Stimulated activated CD8-positive, alpha-beta memory T cell treated with anti-CD3 and anti-CD28 coated beads, Interleukin-15, amount 100 ng/mL, for 4 hours (primary cell): Measurements from ENCODE around the gene GPRC5B.

Source experiments
- DNase-seq, 2 donors: peaks; one replicate each; pipeline ENCODE4 v3.0.0-alpha.2; 2020; ENCODE audit warnings: low read depth in 2 of 2

Gene GPRC5B

DNA sequence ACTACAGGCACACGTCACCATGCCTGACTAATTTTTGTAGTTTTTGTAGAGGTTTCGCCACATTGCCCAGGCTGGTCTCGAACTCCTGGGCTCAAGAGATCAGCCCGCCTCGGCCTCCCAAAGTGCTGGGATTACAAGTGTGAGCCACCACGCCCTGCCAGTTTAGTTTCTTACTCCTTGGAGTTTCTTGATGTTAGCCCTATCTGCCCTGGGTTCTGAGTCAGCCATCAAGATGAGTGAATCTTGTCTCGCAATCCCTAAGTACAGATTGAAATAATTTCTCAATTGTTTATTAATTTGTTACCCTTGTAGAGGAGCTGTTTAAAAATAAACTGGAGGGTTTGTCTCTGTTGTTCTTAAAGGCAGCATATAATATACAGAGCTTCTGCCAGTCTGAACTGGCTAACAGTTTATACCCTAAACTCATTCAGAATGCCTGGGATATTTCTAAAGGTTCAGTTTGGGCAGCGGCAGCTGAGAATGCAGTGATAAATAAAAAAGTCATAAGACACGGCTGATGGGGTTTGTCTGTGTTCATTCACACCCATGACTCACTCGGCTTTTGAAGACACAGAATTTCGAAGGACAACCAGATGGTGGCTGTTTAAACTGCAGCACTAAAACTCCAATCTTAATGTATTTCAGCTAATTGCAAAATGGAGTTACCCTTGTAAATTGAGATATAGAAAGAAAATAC is 39.6 kb downstream of the GPRC5B start:
- no peak for DNase-seq

DNA sequence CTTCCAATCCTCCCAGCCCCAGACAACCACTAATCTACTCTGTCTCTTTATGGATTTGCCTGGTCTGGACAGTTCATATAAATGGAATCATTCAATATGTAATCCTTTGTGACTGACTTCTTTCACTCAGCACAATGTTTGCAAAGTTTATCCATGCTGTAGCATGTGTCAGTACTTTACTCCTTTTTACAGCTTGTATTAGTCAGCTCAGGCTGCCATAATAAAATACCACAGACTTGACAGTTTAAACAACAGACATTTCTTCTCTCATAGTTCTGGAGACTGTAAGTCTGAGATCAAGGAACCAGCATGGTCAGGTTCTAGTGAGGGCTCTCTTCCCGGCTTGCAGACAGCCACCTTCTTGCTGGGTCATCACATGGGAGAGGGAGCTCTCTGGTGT is 41.3 kb downstream of the GPRC5B start:
- no peak for DNase-seq

DNA sequence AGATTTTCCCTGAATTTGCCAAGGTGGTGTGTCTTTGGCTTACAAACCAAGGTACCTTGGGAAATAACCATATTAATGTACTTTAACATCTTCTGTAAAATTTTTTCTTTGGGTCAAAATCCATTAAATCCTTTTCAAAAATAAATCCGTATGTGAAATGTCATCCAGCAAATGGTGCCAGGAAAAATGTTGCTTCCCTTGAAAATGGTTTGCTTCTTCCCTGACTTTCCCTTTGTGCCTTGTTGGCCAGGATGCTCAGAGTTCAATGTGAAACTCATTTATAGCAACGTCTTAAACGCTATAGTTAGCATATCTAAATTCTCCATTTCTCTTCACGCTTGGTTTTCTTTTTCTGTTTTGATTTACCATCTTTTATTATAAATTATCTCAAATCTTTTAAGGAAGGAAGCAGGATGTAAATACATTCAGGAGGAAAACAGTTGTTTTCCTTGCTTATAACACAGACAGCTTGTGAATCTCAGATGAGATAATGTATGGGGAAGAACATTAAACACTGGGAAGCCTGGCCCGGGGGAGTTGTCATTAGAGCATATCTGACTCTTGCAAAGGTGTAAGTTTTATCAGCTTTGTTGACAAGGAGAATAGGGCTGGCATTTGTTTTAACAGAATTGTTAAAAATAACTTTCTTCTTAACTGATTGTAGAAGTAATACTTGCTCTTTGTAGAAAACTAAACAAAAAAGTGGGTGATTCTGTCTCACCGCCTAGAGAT is 42.1 kb downstream of the GPRC5B start:
- no peak for DNase-seq

DNA sequence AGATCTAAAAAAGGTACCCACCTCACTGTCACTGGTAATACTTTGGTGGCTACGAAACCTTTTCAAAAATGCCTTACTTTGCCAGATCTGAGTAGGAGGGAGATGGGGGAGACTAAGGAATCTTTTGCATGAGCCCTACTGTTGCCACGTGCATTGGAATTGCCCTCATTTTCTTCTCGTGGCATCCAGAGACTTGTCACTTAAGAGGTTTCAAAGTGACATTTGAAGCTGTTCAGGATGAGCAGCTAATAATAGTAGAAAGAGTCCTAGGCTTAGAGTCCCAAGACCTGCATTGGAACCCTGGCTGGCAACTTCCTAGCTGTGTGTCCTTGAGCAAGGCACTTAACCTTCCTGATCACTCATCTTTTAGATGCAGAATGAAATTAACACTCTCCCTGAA is 43.5 kb downstream of the GPRC5B start:
- DNase-seq = no peak

DNA sequence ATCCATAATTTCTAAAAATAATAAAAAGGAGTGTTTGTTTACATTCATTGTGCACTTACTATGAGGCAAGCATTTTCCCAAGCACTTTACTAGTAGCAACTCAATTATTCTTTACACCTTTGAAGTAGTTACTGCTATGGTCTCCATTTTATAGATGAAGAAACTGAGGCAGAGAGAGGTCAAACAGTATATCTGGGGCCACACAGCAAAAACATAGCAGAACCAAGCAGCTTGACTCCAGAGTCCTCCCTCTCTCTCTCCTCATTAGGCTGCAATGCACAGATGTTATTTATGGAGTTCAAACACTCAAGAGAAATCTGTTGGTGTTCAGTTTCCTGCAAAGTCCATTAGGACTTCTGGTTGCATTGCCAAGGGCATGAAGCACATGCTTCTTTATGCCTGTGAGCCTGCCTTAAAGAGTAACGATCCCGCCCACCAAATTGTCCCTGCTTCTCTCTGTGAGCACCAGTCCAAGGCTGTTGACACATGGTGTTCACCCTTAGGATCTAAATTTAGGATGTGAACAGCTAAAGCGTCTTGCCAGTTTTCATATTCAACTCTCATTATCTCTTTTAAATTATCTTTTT is 44.0 kb downstream of the GPRC5B start:
- no peak for DNase-seq

DNA sequence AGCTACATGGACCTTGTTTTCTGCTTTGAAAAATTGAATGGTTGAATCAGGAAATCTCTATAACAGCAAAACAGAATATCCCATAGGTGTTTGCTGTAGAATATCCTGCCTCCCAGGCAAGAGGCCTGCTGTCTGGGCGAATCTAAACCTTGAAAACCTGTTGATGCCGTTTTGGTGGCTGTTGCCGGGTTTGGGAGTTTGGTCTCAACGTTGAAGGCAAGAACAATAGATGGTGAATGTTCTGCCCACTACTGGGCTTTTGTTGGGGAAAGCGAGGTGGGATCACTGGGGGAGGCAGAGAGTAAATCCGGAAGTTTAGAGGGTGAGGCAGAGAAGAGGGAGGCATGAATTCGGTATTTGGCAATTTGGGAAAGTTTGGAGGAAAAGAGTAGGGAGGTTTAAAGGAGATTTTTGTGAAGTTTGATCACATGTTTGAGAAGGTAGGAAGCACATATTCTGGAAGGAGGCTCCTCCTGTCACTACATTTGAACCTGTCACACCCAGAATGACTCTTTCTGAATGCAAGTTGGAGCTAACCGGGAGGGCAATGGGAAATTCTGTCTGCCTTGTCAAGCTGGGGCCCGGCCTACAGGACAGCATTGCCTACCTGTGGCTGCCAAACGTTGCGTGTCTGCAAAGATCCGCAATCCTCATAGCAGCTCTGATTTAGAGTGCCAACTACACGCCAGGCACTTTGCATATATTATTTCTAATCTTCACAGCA is 46.5 kb downstream of the GPRC5B start:
- DNase-seq = no peak

DNA sequence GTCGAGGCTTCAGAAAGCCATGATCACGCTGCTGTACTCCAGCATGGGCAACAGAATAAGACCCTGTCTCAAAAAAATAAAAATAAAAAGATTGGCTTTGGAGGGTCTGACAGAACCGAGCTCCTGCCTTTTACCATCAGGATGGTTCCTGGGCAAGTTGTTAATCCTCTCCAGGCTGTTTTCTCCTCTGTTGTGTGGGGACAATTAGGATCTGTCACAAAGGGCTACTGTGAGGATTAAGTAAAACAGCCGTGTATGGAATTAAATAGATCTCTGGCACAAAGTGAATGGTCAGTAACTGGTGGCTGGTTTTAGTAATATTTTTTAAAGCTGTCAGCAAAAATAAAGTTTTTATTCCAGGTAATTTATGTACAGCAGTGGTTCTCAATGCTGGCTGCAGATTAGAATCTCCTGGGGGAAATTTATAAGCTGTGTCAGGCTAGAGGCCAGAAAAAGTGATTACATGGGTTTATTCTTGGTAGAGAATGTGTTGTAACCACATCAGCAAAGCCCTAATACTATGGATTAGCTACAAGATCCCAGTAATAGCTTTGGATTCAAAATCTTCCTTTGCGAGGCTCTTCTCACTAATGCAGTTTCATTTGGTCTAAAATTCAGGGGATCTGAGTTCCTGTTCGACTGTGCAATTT is 47.2 kb downstream of the GPRC5B start:
- DNase-seq = no peak

DNA sequence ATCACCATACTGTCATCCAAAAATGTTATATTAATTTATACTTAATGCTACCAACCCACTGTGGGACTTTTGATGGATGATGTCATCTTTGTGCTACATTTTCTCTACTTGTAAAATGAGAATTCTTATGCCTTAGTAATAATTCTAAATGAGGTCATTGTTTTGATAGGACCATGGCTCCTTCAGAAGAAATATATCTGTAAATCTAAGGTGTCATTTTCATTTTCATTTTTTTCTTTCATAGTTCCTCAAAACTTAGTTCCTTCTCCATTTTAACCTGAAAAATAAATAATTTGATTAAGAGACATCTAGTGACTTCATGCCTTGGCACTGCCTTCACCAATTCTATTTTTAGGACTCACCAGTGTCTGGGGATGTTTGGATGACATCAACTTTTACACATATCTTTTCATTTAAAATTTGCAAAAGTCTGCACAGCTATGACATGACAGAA is 48.7 kb downstream of the GPRC5B start:
- no peak for DNase-seq

DNA sequence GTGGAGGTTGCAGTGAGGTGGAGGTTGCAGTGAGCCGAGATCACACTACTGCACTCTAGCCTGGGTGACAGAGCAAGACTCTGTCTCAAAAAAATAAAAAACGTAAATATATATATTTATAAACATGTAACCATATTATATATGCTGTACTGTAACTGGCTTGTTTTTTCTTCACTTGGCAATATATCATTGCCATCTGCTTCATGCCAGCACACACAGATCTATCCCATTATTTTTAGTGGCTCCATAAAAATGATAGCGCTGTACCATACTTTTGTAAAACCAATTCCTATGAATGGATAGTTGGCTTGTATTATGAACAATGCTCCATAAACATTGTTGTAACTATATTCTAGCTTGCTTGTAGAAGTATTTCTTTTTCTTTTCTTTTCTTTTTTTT is 49.5 kb downstream of the GPRC5B start:
- DNase-seq = no peak

DNA sequence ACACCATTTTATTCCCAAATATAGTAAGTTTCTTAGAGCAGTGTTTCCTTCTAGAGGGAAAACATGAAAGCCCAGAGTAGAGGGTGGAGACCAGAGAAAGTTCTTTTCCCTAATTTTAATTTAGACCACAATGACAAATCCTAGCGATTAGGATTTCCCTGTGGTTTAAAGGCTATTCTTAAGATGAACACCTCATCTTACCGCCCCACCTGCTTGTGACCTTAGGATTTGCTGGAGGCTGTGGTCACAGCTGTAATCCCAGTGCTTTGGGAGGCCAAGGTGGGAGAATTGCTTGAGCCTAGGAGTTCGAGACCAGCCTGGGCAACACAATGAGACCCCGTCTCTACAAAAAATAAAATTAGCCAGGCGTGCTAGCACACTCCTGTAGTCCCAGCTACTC is 51.1 kb downstream of the GPRC5B start:
- DNase-seq = no peak

DNA sequence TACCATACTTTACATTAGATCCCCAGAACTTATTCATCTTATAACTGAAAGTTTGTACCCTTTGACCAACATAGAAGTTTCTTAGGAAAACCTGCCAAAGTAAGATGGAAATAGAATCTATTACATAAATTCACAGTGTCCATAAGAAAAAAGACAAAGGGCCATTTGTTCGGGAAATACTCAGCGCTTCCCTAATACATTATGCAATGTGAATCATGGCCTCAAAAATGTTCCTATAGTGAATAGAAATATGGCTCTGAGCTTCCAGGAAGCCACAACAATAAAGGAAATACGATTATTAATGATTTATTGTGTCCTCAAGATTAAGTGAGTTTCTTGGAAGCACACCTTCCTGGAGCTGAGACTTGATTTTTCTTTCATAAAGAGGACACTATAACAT is 51.5 kb downstream of the GPRC5B start:
- DNase-seq = no peak

DNA sequence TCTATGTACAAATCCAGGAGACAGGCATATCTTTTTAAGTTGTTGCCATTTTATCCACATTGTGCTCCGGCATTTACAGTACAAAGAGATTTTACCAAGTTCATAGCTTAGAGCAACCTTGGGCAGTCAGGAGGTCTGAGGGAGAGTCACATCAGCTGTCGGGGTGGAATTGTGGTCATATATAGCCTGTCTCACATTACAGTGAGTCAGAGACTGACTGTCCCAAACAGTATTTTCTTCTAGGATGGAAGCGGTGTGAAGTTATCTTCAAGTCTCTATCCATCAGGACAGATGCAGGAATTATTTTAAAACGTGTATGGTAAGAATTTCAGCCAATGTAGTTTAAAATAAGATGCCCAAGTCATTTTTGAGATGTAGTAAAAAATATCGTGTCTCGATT is 53.0 kb downstream of the GPRC5B start:
- DNase-seq = no peak

DNA sequence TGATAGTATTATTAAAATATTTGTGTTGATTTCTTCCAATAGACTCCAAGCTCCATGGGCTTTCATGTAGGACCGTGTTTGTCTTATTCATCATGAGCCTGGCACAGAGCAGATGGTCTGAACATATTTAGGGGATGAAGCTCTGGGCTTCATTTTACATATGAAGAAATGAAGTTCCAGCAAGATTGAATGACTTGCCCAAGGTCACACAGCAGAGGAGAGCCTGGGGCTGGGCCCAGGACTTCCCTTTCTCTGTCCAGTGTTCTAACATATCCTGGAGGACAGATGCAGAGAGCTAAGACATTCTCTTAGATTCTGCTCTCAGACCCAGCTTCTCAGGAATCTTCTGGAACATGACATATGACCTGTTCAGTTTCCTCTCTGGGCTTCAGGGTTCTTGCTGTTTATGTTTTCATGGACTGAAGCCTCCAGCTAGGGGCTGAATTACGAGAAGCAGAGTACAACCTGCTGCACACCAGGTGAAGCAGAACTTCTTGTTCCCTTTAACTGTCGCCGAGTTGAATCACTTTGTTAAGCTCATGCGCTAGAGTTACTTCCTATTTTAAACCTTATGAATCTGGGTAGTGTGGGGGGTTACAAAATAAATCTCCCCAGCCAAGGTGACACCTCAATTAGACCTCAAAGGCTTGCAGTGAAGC is 53.6 kb downstream of the GPRC5B start:
- no peak for DNase-seq

DNA sequence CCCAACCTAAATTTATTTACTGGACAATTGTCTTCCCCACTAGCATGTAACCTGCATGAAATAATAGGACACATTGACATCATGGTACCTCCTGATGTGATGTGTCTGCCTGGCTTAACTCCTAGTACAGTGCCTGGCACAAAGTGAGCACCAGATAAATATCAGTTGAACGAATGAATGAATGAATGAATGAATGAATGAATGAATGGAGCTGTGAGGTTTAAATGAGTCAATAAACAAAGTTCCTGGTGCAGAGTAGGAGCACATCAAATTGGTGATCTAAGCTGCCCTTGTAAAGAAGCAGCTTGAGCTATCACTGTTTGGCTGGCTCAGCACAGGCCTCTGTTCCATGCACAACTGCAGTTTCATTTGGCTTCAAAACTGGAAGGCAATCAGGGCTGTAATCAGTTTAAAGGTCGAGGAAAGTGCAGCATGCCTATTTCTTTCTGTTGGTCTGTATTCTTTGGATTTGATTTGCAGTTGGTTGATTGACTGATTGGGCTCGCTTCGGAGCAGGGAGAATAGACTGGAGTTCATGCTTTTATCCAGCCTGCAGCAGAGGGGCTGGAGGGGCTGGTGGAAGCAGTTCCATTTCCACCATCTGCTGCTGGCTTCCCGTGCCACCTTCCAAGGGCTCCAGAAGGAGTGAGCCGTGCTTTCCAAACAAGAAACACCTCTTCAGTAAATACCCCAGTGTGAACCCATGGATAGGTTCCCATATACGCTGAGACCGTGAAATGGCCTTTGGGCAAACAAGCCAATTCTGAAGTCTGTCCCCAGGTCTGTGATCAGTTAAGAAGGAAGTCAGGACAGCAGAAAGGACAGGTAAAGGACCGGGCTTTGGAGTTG is 54.6 kb downstream of the GPRC5B start:
- DNase-seq = no peak

DNA sequence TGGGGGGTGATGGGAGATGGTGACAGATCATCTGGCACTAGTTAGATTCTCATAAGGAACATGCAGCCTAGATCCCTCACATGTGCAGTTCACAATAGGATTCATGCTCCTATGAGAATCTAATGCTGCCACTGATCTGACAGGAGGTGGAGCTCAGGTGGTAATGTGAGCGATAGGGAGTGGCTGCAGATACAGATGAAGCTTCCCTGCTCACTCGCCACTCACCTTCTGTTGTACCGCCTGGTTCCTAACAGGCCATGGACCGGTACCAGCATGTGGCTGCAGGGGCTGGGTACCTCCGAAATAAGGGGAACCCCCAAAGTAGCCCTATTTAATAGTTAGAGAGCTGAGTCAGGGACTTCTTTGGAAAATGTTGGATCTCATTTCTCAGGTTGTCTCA is 60.4 kb downstream of the GPRC5B start:
- no peak for DNase-seq

DNA sequence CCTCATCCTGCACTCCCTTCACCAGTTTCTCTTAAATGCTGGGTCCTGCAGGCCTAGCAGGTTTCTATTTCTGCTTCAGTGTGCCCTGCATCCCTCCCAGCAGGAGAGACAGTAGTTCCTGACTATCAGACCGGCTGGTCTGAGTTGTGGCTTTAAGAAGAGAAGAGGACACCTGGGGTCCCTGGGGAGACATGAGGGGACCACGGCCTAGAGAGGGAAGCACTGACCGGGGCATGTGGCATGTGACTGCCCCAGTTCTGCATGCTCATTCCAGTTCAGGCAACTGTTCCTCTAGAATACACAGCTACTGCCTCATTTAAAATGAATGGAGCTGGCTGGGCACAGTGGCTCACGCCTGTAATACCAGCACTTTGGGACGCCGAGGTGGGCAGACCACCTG is 61.3 kb downstream of the GPRC5B start:
- no peak for DNase-seq

DNA sequence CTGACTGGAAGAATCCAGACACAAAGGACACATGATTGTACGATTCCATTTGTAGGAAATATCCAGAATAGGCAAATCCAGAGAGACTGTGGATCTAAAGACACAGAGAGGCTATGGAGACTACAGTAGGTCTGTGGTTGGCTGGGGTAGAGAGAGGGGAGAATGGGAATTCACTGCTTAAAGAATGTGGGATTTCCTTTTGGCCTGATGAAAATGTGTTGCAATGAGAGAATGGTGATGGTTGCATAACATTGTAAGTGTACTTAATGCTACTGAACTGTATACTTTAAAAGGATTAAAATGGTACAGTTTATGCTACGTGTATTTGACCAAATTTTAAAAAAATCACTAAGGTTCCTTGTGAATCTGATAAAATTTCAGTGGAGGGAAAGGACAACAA is 62.1 kb downstream of the GPRC5B start:
- DNase-seq = no peak

DNA sequence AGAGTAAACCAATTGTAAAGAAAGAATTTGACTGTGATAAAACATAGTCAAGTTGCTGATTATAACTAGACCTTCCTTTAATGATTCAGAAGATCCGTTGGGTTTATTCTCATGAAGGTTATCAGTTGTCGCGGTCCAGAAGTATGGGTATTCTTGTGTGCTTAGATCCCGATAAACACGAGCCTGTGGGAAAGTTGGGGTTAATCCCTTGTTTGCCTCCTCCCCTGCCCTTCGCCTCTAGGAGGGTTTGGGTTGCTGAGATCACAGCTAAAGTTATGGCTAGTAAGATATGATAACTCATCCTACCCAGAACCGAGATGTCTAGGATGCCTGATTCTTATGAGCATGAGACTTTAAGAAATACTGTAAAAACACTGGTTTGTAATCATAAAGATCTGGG is 66.8 kb downstream of the GPRC5B start:
- DNase-seq = no peak

DNA sequence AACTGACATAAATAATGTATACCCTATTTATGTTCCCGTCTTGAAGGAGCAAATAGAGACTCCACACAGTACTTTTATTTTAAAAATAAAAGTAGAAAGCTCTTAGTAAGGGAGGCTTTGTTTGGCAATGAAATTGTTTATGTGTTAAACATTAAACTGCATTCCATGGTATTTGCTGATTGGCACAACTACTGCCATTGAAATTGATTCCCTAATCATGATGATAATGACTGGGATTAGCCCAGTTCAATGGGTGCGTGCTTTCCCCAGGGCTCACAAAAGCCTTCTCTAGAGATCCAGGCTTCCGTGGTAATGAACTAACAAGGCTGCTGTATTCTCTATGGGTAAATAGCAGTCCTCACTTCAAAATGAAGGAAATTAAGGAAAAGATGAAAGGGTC is 67.5 kb downstream of the GPRC5B start:
- DNase-seq = no peak

DNA sequence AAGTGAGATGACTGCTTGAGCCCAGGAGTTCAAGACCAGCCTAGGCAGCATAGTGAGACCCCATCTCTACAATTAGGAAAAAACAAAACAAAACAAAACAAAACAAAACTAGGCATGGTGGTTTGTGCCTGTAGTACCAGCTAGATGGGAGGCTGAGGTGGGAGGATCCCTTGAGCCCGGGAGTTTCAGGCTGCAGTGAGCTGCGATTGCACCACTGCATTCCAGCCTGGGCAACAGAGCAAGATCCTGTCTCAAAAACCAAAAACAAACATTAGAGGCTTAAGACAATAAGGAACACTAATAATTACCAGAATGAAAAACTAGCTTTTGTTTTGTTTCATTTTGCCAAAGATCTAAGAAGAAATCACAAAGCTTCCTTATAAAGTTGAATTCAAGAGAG is 69.2 kb downstream of the GPRC5B start:
- no peak for DNase-seq

DNA sequence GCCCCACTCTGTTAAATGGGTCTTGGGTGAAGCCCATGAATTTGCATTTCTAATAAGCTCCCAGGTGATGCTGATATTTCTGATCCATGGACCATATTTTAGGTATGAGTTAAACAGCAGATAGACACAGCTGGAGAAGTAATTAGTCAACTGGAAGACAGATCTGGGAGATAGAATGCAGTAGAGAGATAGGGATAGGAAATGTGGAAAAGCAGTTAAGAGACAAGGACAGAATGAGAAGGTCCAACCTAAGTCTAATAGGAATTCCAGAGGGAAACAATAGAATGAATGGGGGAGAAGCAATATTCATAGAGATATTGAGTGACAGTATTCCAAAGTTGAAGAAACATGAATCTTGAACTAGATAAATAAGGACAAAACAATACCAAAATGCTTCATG is 71.7 kb downstream of the GPRC5B start:
- no peak for DNase-seq
